ENCODE data around the gene AMER2.

Gene AMER2

DNA sequence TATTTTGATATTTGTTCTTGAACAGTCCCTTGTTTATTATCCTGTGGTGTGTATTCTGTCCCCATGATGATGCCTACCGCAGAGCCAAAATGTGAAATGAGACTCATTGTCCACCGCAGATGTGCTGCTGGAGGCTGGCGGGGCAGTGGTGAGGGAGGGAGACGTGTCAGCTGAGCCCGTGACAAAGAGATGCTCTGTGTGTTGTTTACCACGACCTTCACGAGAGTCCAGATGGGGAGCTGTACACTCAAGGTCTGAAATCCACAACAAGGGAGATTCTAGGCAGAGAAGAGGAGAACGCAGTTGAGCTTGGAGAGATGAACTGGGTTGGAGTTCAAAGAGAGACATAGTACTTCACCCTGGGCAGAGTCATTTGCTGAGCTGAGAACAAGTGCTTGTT is 20.8 kb upstream of the AMER2 start:
- no peaks in the 10 kb centered on the region for H3K36me3 ChIP-seq (ENCODE audit: control insufficient read depth in 4 of 4, insufficient read depth in 4 of 4, low read length in 3 of 4)
- ChIA-PET CTCF (interaction anchor here (1.0 to 1.8 kb wide), 2 partner anchors 9 to 15 kb away, joined by 3 to 6 read pairs; no protein-coding TSS in a partner anchor), POLR2A (no interaction called here)
- H3K27me3 ChIP-seq (replicated peaks in 2 of 5; ENCODE audit: control insufficient read depth in 4 of 5, insufficient read depth in 5 of 5, low read length in 4 of 5) = peaks cover 2 to 61% (median 14%) of the 10 kb centered on the region in 5 experiments
- no peak overlapping the region for H3K4me3 ChIP-seq (ENCODE audit: control insufficient read depth in 1 of 7, extremely low read depth in 1 of 7, insufficient read depth in 4 of 7, low read depth in 2 of 7, low read length in 6 of 7)
- no peak for DNase-seq
- H3K4me1 ChIP-seq (ENCODE audit: control extremely low read depth in 1 of 4, control insufficient read depth in 4 of 4, insufficient read depth in 4 of 4, low read length in 3 of 4) = no peaks in the 10 kb centered on the region
- WGBS (ENCODE audit: insufficient coverage) = 91% methylated on average over 8 of the region's 8 CpGs
- H3K27ac ChIP-seq (ENCODE audit: insufficient read depth in 1 of 2, low read depth in 1 of 2, low read length in 2 of 2, poor library complexity in 1 of 2, severe bottlenecking in 2 of 2) = no peak overlapping the region
- H3K9me3 ChIP-seq (ENCODE audit: control extremely low read depth in 1 of 5, control insufficient read depth in 4 of 5, insufficient read depth in 2 of 5, low read depth in 1 of 5, low read length in 4 of 5) = peaks cover 0 to 2% (median 0%) of the 10 kb centered on the region in 5 experiments

GRCh38 chr13:25192489-25192888 is 20.4 kb upstream of the AMER2 start:
- no peaks in the 10 kb centered on the region for H3K36me3 ChIP-seq (ENCODE audit: control insufficient read depth in 4 of 4, insufficient read depth in 4 of 4, low read length in 3 of 4)
- no peaks in the 10 kb centered on the region for H3K4me1 ChIP-seq (ENCODE audit: control extremely low read depth in 1 of 4, control insufficient read depth in 4 of 4, insufficient read depth in 4 of 4, low read length in 3 of 4)
- POLR2A ChIA-PET = no interaction called here
- DNase-seq = no peak
- H3K27me3 ChIP-seq (replicated peaks in 2 of 5; ENCODE audit: control insufficient read depth in 4 of 5, insufficient read depth in 5 of 5, low read length in 4 of 5) = peaks cover 2 to 66% (median 17%) of the 10 kb centered on the region in 5 experiments
- CTCF ChIA-PET = interaction anchor here (1.0 to 1.8 kb wide), 2 partner anchors 8 to 15 kb away, joined by 3 to 6 read pairs; no protein-coding TSS in a partner anchor
- peaks cover 0 to 2% (median 0%) of the 10 kb centered on the region in 5 experiments for H3K9me3 ChIP-seq (ENCODE audit: control extremely low read depth in 1 of 5, control insufficient read depth in 4 of 5, insufficient read depth in 2 of 5, low read depth in 1 of 5, low read length in 4 of 5)
- no peak overlapping the region for H3K27ac ChIP-seq (ENCODE audit: insufficient read depth in 1 of 2, low read depth in 1 of 2, low read length in 2 of 2, poor library complexity in 1 of 2, severe bottlenecking in 2 of 2)
- H3K4me3 ChIP-seq (ENCODE audit: control insufficient read depth in 1 of 7, extremely low read depth in 1 of 7, insufficient read depth in 4 of 7, low read depth in 2 of 7, low read length in 6 of 7) = no peak overlapping the region
- 100% methylated on average over 3 of the region's 8 CpGs for WGBS (ENCODE audit: insufficient coverage)

DNA sequence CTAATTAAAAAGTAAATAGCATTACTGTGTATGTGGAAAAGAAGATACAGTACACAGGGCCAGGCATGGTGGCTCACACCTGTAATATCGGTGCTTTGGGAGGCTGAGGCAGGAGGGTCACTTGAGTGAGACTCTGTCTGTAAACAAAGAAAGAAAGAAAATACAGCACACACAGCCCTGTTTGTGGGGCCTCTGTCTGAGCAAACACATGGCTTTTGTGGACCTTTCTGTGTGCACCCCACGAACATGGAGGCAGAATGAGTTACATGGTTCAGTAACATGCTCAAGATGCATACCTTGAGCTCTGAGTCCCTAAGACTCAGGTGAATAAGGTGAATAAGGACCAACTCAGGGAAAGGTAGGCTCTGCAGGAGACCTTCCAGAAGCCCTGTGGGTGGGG is 20.0 kb upstream of the AMER2 start:
- no peak overlapping the region for H3K4me3 ChIP-seq (ENCODE audit: control insufficient read depth in 1 of 7, extremely low read depth in 1 of 7, insufficient read depth in 4 of 7, low read depth in 2 of 7, low read length in 6 of 7)
- peaks cover 2 to 68% (median 17%) of the 10 kb centered on the region in 5 experiments for H3K27me3 ChIP-seq (replicated peaks in 2 of 5; ENCODE audit: control insufficient read depth in 4 of 5, insufficient read depth in 5 of 5, low read length in 4 of 5)
- no peaks in the 10 kb centered on the region for H3K4me1 ChIP-seq (ENCODE audit: control extremely low read depth in 1 of 4, control insufficient read depth in 4 of 4, insufficient read depth in 4 of 4, low read length in 3 of 4)
- ChIA-PET CTCF (interaction anchor here (1.8 kb wide), 1 partner anchor 8 kb away, joined by 6 read pairs; no protein-coding TSS in a partner anchor), POLR2A (no interaction called here)
- no peaks in the 10 kb centered on the region for H3K36me3 ChIP-seq (ENCODE audit: control insufficient read depth in 4 of 4, insufficient read depth in 4 of 4, low read length in 3 of 4)
- DNase-seq = no peak
- peaks cover 0 to 2% (median 0%) of the 10 kb centered on the region in 5 experiments for H3K9me3 ChIP-seq (ENCODE audit: control extremely low read depth in 1 of 5, control insufficient read depth in 4 of 5, insufficient read depth in 2 of 5, low read depth in 1 of 5, low read length in 4 of 5)
- WGBS (ENCODE audit: insufficient coverage) = 97% methylated on average over 2 of the region's 2 CpGs
- no peak overlapping the region for H3K27ac ChIP-seq (ENCODE audit: insufficient read depth in 1 of 2, low read depth in 1 of 2, low read length in 2 of 2, poor library complexity in 1 of 2, severe bottlenecking in 2 of 2)

- ChIA-PET CTCF (no interaction called here), POLR2A (no interaction called here)
- Histone ChIP-seq H3K9me3 (ENCODE audit: control extremely low read depth in 1 of 5, control insufficient read depth in 4 of 5, insufficient read depth in 2 of 5, low read depth in 1 of 5, low read length in 4 of 5) (peaks cover 0 to 2% (median 0%) of the 10 kb centered on the region in 5 experiments), H3K4me1 (ENCODE audit: control extremely low read depth in 1 of 4, control insufficient read depth in 4 of 4, insufficient read depth in 4 of 4, low read length in 3 of 4) (no peaks in the 10 kb centered on the region), H3K4me3 (ENCODE audit: control insufficient read depth in 1 of 7, extremely low read depth in 1 of 7, insufficient read depth in 4 of 7, low read depth in 2 of 7, low read length in 6 of 7) (no peak overlapping the region), H3K36me3 (ENCODE audit: control insufficient read depth in 4 of 4, insufficient read depth in 4 of 4, low read length in 3 of 4) (no peaks in the 10 kb centered on the region), H3K27me3 (replicated peaks in 2 of 5; ENCODE audit: control insufficient read depth in 4 of 5, insufficient read depth in 5 of 5, low read length in 4 of 5) (peaks cover 2 to 73% (median 17%) of the 10 kb centered on the region in 5 experiments), H3K27ac (ENCODE audit: insufficient read depth in 1 of 2, low read depth in 1 of 2, low read length in 2 of 2, poor library complexity in 1 of 2, severe bottlenecking in 2 of 2) (no peak overlapping the region)
- DNase-seq = no peak
- 100% methylated on average over 1 of the region's 4 CpGs for WGBS (ENCODE audit: insufficient coverage)
Measured at GRCh38 chr13:25190771-25191170, 18.7 kb upstream of the AMER2 start.

DNA sequence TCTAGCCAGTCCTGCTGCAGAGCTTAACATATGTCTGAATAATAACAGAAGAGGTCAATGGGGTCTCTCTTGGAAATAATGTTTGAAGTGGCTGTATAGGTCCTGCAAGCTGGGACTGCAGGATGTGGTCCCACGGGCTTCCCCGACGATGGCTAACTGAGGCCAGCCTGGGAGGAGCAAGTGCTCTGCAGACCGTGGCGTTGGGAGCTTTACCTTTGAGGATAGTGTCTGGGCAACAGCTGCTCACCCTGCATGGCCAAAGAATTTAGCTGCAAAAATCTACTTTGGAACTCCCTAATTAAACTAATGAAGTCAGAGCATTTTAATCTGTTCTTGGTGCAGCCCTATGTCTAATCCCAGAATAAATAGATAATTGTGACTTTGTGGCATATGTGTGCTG is 18.2 kb upstream of the AMER2 start:
- WGBS (ENCODE audit: insufficient coverage) = 82% methylated on average over 5 of the region's 5 CpGs
- peaks cover 2 to 72% (median 20%) of the 10 kb centered on the region in 5 experiments for H3K27me3 ChIP-seq (replicated peaks in 2 of 5; ENCODE audit: control insufficient read depth in 4 of 5, insufficient read depth in 5 of 5, low read length in 4 of 5)
- no peaks in the 10 kb centered on the region for H3K36me3 ChIP-seq (ENCODE audit: control insufficient read depth in 4 of 4, insufficient read depth in 4 of 4, low read length in 3 of 4)
- H3K27ac ChIP-seq (ENCODE audit: insufficient read depth in 1 of 2, low read depth in 1 of 2, low read length in 2 of 2, poor library complexity in 1 of 2, severe bottlenecking in 2 of 2) = no peak overlapping the region
- no peak for DNase-seq
- H3K4me3 ChIP-seq (ENCODE audit: control insufficient read depth in 1 of 7, extremely low read depth in 1 of 7, insufficient read depth in 4 of 7, low read depth in 2 of 7, low read length in 6 of 7) = no peak overlapping the region
- no peaks in the 10 kb centered on the region for H3K4me1 ChIP-seq (ENCODE audit: control extremely low read depth in 1 of 4, control insufficient read depth in 4 of 4, insufficient read depth in 4 of 4, low read length in 3 of 4)
- peaks cover 0 to 2% (median 0%) of the 10 kb centered on the region in 5 experiments for H3K9me3 ChIP-seq (ENCODE audit: control extremely low read depth in 1 of 5, control insufficient read depth in 4 of 5, insufficient read depth in 2 of 5, low read depth in 1 of 5, low read length in 4 of 5)
- POLR2A ChIA-PET = no interaction called here
- CTCF ChIA-PET = no interaction called here

- WGBS (ENCODE audit: insufficient coverage) = 90% methylated on average over 4 of the region's 5 CpGs
- Histone ChIP-seq H3K27ac (ENCODE audit: insufficient read depth in 1 of 2, low read depth in 1 of 2, low read length in 2 of 2, poor library complexity in 1 of 2, severe bottlenecking in 2 of 2) (no peak overlapping the region), H3K27me3 (replicated peaks in 2 of 5; ENCODE audit: control insufficient read depth in 4 of 5, insufficient read depth in 5 of 5, low read length in 4 of 5) (peaks cover 2 to 83% (median 23%) of the 10 kb centered on the region in 5 experiments), H3K4me3 (ENCODE audit: control insufficient read depth in 1 of 7, extremely low read depth in 1 of 7, insufficient read depth in 4 of 7, low read depth in 2 of 7, low read length in 6 of 7) (no peak overlapping the region), H3K9me3 (ENCODE audit: control extremely low read depth in 1 of 5, control insufficient read depth in 4 of 5, insufficient read depth in 2 of 5, low read depth in 1 of 5, low read length in 4 of 5) (peaks cover 0 to 3% (median 1%) of the 10 kb centered on the region in 5 experiments), H3K36me3 (ENCODE audit: control insufficient read depth in 4 of 4, insufficient read depth in 4 of 4, low read length in 3 of 4) (no peaks in the 10 kb centered on the region), H3K4me1 (ENCODE audit: control extremely low read depth in 1 of 4, control insufficient read depth in 4 of 4, insufficient read depth in 4 of 4, low read length in 3 of 4) (no peaks in the 10 kb centered on the region)
- DNase-seq = no peak
- ChIA-PET POLR2A (no interaction called here), CTCF (no interaction called here)
Measured at GRCh38 chr13:25187596-25187995, 15.5 kb upstream of the AMER2 start.

DNA sequence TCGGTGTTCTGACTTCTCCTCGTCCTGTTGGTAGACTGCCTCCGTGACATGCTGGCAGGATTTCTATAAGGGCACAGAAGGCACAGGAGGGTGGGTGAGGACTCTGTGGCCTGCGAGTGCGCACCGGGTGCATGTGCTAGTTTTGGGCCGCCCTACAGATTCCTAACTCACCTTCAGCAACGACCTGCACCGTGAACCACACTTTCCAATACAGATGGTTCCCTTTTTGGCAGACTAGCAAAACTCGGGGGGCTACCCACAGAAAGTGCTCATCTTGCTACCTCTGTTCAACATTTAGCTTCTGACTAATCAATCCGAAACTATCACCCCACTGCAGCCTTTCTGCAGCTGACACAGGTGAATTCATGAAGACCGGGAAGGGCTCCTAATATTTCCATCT is 14.1 kb upstream of the AMER2 start:
- ChIA-PET CTCF (no interaction called here), POLR2A (no interaction called here)
- no peaks in the 10 kb centered on the region for H3K4me1 ChIP-seq (ENCODE audit: control extremely low read depth in 1 of 4, control insufficient read depth in 4 of 4, insufficient read depth in 4 of 4, low read length in 3 of 4)
- no peak overlapping the region for H3K4me3 ChIP-seq (ENCODE audit: control insufficient read depth in 1 of 7, extremely low read depth in 1 of 7, insufficient read depth in 4 of 7, low read depth in 2 of 7, low read length in 6 of 7)
- no peak for DNase-seq
- peaks cover 0 to 3% (median 1%) of the 10 kb centered on the region in 5 experiments for H3K9me3 ChIP-seq (ENCODE audit: control extremely low read depth in 1 of 5, control insufficient read depth in 4 of 5, insufficient read depth in 2 of 5, low read depth in 1 of 5, low read length in 4 of 5)
- WGBS (ENCODE audit: insufficient coverage) = 89% methylated on average over 9 of the region's 12 CpGs
- H3K36me3 ChIP-seq (ENCODE audit: control insufficient read depth in 4 of 4, insufficient read depth in 4 of 4, low read length in 3 of 4) = no peaks in the 10 kb centered on the region
- H3K27ac ChIP-seq (ENCODE audit: insufficient read depth in 1 of 2, low read depth in 1 of 2, low read length in 2 of 2, poor library complexity in 1 of 2, severe bottlenecking in 2 of 2) = no peak overlapping the region
- H3K27me3 ChIP-seq (replicated peaks in 2 of 5; ENCODE audit: control insufficient read depth in 4 of 5, insufficient read depth in 5 of 5, low read length in 4 of 5) = peaks cover 2 to 82% (median 17%) of the 10 kb centered on the region in 5 experiments
